Lung microvascular endothelial cell (primary cell): ENCODE results near the gene ZBTB49. TPM values are rescaled to one million over a fixed set of nuclear protein-coding genes. Genes with fewer than 3 reads are reported as not detected.

Experiments used
- DNase-seq, 2 donors: peaks; one replicate each; pipeline versions ENCODE4 v3.0.0 to v3.0.0-alpha.2; 2010; ENCODE audit warnings: low read depth in 2 of 2
- total RNA-seq: library from RNA; depleted of rRNA; stranded (reverse); fragments of >200 nt; gene quantifications from 2 replicates; pipeline ENCODE4 v1.2.1, GENCODE V29; 2014

ZBTB49 gene
- total RNA-seq, 1 donor from 2014 or later = 3.2 TPM

DNA sequence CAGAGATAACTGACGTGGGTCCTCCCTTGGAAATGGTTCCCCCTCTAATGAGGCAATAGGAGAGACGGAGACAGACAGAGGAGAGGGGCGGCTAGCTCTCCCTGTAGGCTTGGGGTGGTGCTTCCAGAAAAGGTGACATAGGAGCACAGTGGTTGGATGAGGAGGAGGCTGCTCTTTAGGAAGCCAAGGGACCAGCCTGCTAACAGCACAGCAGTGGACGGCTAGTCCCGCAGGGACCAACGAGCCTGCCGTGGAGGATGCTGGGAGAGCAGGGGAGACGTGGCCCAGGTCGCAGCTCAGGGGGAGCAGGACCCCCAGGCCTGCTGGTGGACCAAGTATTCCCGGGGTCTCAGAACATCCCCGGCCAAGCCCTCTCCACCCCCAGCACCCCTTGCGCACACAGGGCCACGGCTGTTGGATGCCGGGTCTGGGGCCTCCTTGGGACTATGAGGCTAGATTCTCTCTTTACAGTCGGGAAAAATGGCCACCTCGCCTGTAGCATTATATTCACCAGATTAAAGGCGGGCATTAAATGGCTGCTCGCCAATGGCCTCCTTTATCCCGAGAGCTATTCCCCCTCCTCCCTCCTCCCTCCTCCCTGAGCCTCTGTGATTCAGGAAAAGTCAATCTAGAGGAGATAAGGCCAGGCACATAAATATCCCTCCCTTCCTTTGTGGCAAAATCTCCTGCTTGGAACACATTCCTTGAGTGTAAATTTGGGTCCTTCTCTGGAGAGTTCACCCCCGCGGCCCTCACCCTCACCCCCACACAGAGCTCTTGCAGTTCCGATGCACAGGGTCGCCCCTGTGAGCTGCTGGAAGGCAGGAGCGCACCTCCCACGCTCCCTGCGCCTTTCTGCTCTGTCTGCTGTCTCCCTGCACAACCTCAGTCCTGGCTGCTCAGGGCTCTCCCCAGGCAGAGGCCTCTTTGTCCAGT is 66.3 kb downstream of the ZBTB49 start:
- no peak for DNase-seq

DNA sequence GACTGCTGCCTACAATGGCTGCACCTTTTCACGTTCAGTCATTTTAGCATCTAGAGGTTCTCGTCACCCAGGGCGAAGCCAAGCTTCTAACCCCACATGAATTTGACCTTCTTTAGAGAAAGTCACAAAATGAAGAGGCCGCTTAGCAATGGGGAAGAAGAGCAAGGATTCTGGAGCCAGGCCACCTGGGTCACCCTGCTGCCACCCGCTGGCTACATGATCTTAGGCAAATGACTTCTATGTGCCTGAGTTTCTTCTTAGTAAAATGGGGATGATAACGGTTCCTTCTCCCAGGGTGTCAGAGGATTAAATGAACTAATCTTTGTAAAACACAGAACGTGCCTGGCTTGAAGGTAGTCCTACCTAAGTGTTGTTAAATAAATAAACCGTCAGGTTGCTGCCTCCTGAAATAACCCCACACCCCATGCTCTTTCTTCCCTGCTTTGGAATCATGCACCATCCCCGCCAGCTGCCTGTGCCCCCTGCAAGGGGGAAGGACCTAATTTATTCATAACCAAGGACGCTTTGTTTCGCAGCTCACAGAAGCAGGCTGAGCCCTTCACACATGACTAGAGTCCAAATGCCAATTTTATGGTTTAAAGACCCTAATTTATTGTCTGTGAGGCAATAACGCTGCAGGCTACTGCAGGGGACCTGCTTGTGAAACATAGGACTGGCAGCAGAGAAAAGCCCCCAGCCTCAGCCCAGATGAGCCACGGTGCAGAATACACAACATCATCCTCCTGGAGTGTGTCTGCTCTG is 68.2 kb downstream of the ZBTB49 start:
- no peak for DNase-seq

- no peak for DNase-seq
These were observed 71.8 kb downstream of the ZBTB49 start for GRCh38 chr4:4361883-4362282.

GRCh38 chr4:4362991-4363697 is 73.1 kb downstream of the ZBTB49 start:
- DNase-seq = no peak

- DNase-seq = no peak
These were observed 74.0 kb downstream of the ZBTB49 start for GRCh38 chr4:4364061-4364460.

GRCh38 chr4:4364486-4365208 is 74.6 kb downstream of the ZBTB49 start:
- no peak for DNase-seq

- no peak for DNase-seq
These were observed 78.9 kb downstream of the ZBTB49 start for GRCh38 chr4:4368809-4369580.

Other genes with a start within 250 kb of the ZBTB49 start
- not detected in 2 replicates for gene OTOP1, start 63.3 kb upstream of the ZBTB49 start, total RNA-seq
- 14.6 and 16.3 TPM in 2 replicates for gene TMEM128, start 42.0 kb upstream of the ZBTB49 start, total RNA-seq
- 7.6 and 9.9 TPM in 2 replicates for gene LYAR, start 97 bp upstream of the ZBTB49 start, total RNA-seq
- 0.87 TPM in 1 of 2 replicates, not detected in the other for gene NSG1, start 96.9 kb downstream of the ZBTB49 start, total RNA-seq